Sigmoid colon (tissue), 7 donors: ENCODE data around the gene CYP1A1. TPM values are rescaled to one million over a fixed set of nuclear protein-coding genes. Genes with fewer than 3 reads are reported as not detected.
A peak's percentile ranks its signal among the peaks of the same experiment; 100 is the strongest.

Source experiments
- DNase-seq: peaks from one replicate; pipeline ENCODE4 v3.0.0-alpha.2; 2019
- H3K27ac ChIP-seq, 4 donors: fragments of 200-600 bp; sonication (generic); one replicate each; pipeline ENCODE4 v1.5.1; 2016 to 2019; ENCODE audit warnings: mild to moderate bottlenecking in 1 of 4
- H3K27me3 ChIP-seq, 3 donors: fragments of 200-600 bp; sonication (generic); one replicate each; pipeline ENCODE4 v1.5.1; 2019; ENCODE audit warnings: mild to moderate bottlenecking in 1 of 3
- H3K36me3 ChIP-seq, 4 donors: fragments of 200-600 bp; sonication (generic); one replicate each; pipeline ENCODE4 v1.5.1; 2016 to 2019
- H3K4me1 ChIP-seq, 4 donors: fragments of 200-600 bp; sonication (generic); one replicate each; pipeline ENCODE4 v1.5.1; 2017 to 2019
- H3K4me3 ChIP-seq, 4 donors: fragments of 200-600 bp; sonication (generic); one replicate each; pipeline ENCODE4 v1.5.1; 2017 to 2019; ENCODE audit warnings: mild to moderate bottlenecking in 2 of 4, moderate library complexity in 1 of 4
- H3K9me3 ChIP-seq, 4 donors: fragments of 200-600 bp in 3 of 4; sonication (generic) in 3 of 4; one replicate each; pipeline versions ENCODE4 v1.5.1 to v1.6.1; 2013 to 2019
- EP300 ChIP-seq, 4 donors: sonication (generic); formaldehyde crosslinking; IDR thresholded peaks; one replicate each; pipeline ENCODE4 v1.6.1; 2017; ENCODE audit warnings: antibody characterized with exemption in 4 of 4
- POLR2A ChIP-seq, 2 donors: fragments of 450-650 bp; IDR thresholded peaks; one replicate each; pipeline ENCODE4 v1.6.1; 2016; ENCODE audit warnings: antibody characterized with exemption in 2 of 2, mild to moderate bottlenecking in 2 of 2, moderate library complexity in 2 of 2
- POLR2AphosphoS5 ChIP-seq, 4 donors: sonication (generic); formaldehyde crosslinking; IDR thresholded peaks; one replicate each; pipeline ENCODE4 v1.6.1; 2017; ENCODE audit warnings: antibody characterized with exemption in 4 of 4
- WGBS, 2 donors: extraction: QIAGEN DNeasy Blood & Tissue Kit; methylation state at CpG; one replicate each; pipeline ENCODE4 v1.1.7; 2013; 5-methylcytosine and 5-hydroxymethylcytosine counted together
- intact Hi-C: fragments of 100-400 bp; cut with DNase I; formaldehyde crosslinking; loops from one replicate; pipeline ENCODE4 v1.15.1; 2023
- polyA plus RNA-seq, 3 donors: library from polyadenylated mRNA; stranded (reverse); fragments of 200-250 nt; gene quantifications; one replicate each; pipeline ENCODE4 v1.2.3, GENCODE V29; 2013
- total RNA-seq, 4 donors: library from RNA; depleted of rRNA; stranded (reverse); fragments of >200 nt; gene quantifications; one replicate each; pipeline ENCODE4 v1.1.0, GENCODE V29; 2016
- TF ChIP-seq, protein P1 (sequence below), 4 experiments: fragments of 450-650 bp in 3 of 4; fragments of 200-600 bp in 1 of 4; IDR thresholded peaks; one replicate each; pipeline ENCODE4 v1.5.1; 2016 to 2019; ENCODE audit warnings: antibody characterized with exemption in 4 of 4, mild to moderate bottlenecking in 3 of 4, moderate library complexity in 2 of 4
- donor health status: healthy with polysubstance abuse.
- donor health status: Bipolar disorder and iron deficiency.
- donor health status: healthy.

The CYP1A1 gene
- total and polyA plus RNA-seq, 7 donors, result 0.09 to 4.7 (median 0.49) TPM; not detected in 2

DNA sequence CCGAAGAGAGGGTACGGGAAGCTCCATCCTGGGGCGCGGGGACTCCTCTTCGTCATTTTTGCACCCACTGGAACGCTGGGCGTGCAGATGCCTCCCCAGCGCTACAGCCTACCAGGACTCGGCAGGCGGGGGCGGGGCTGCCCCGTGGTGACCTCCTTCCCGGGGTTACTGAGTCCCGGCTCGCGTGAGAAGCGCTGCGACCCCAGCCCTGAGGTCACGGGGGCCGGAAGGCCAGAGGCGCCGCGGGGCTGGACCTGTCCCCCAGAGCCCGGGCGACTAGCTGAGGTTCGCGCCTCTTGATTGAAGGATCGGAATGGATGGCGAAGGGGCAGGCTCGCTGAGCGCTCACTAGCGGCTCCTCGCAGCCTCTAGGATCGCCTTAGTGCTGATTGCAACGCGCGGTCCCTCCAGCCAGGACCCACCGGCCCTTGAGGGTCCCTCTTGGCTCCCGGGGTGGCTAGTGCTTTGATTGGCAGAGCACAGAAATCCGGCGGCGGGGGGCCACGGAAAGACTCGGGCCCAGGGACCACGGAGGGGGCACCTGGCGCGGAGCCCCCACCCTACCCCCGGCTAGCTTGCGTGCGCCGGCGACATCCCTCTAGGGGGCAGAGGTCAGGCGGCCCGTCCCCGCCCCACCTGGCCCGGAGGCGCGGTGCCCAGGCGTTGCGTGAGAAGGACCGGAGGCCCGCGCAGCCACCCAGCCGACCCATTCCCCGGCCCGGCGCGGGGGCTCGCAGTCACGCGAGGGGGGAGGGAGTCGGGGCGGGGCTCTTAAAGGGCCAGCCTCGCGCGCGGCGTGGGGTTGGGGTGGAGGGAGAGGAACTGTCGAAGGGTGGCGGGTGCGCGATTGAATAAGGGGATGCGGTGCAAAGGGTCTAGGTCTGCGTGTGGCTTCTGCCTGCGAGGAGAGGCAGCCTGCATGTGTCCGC is 781 bp upstream of the CYP1A1 start:
- peaks cover 0 to 25% (median 16%) of the 10 kb centered on the region in 4 donors for H3K4me1 ChIP-seq
- TF ChIP-seq EP300 (IDR thresholded peaks at IDR 0.05) (no peak), POLR2A (IDR thresholded peaks at IDR 0.05) (no peak), POLR2AphosphoS5 (IDR thresholded peaks at IDR 0.05) (no peak)
- TF ChIP-seq, protein P1, sequence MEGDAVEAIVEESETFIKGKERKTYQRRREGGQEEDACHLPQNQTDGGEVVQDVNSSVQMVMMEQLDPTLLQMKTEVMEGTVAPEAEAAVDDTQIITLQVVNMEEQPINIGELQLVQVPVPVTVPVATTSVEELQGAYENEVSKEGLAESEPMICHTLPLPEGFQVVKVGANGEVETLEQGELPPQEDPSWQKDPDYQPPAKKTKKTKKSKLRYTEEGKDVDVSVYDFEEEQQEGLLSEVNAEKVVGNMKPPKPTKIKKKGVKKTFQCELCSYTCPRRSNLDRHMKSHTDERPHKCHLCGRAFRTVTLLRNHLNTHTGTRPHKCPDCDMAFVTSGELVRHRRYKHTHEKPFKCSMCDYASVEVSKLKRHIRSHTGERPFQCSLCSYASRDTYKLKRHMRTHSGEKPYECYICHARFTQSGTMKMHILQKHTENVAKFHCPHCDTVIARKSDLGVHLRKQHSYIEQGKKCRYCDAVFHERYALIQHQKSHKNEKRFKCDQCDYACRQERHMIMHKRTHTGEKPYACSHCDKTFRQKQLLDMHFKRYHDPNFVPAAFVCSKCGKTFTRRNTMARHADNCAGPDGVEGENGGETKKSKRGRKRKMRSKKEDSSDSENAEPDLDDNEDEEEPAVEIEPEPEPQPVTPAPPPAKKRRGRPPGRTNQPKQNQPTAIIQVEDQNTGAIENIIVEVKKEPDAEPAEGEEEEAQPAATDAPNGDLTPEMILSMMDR (IDR thresholded peaks at IDR 0.05), result no peak
- WGBS, 2 donors, result 1 to 2% methylated on average over 86 of the region's 86 CpGs

DNA sequence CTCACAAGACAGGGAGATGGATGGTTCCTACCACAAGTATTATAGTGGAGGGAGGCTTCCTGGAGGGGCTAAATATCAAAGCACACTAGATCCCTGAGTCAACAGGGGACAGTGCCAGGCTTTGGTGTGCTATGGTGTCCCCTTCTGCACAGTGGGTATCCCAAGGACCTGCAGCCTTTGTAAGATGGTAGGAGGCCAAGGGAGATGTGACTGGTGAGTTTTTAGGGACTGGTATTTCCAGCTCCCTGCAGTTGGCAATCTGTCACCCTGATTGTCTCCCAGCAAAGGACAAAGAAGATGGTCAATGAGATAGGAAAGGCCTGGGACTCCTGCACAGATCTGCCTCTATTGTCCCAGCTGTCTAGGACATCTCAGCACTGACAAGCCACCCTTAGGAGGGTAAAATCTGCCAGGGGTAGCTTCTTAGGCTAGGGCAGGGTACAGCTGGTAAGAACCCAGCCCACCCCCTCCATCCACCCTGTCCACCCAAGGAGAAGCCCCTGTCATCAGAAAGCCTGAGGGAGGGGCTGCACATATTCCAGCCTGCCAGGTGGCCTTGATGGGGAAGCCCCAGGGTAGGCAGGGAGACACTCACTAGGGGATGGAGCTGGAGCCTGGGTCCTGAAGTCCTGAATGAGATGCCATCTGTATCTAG is 631 bp downstream of the CYP1A1 start:
- DNase-seq, result no peak
- H3K9me3 ChIP-seq, result no peaks in the 10 kb centered on the region
- no peaks in the 10 kb centered on the region for H3K36me3 ChIP-seq
- no peak overlapping the region for H3K27ac ChIP-seq
- no peak overlapping the region for H3K4me3 ChIP-seq
- peaks cover 0 to 11% (median 4%) of the 10 kb centered on the region in 3 donors for H3K27me3 ChIP-seq
- intact Hi-C loops, result no loop called here
- no peak for TF ChIP-seq EP300 (IDR thresholded peaks at IDR 0.05)
- TF ChIP-seq, protein P1 (IDR thresholded peaks at IDR 0.05), result no peak
- no peak for TF ChIP-seq POLR2AphosphoS5 (IDR thresholded peaks at IDR 0.05)
- TF ChIP-seq POLR2A (IDR thresholded peaks at IDR 0.05), result no peak
- peaks cover 0 to 25% (median 16%) of the 10 kb centered on the region in 4 donors for H3K4me1 ChIP-seq

More for the DNA sequence above, 781 bp upstream of the CYP1A1 start:
- no peak for DNase-seq
- intact Hi-C loops, result no loop called here
- H3K36me3 ChIP-seq, result no peaks in the 10 kb centered on the region
- peak overlapping the region; percentile 42 to 71 (median 56) for H3K4me3 ChIP-seq
- peaks cover 4 to 22% (median 13%) of the 10 kb centered on the region in 3 donors for H3K27me3 ChIP-seq
- peak overlapping the region in 2 of 4 donors; percentile 28 to 56 for H3K27ac ChIP-seq
- H3K9me3 ChIP-seq, result no peaks in the 10 kb centered on the region

DNA sequence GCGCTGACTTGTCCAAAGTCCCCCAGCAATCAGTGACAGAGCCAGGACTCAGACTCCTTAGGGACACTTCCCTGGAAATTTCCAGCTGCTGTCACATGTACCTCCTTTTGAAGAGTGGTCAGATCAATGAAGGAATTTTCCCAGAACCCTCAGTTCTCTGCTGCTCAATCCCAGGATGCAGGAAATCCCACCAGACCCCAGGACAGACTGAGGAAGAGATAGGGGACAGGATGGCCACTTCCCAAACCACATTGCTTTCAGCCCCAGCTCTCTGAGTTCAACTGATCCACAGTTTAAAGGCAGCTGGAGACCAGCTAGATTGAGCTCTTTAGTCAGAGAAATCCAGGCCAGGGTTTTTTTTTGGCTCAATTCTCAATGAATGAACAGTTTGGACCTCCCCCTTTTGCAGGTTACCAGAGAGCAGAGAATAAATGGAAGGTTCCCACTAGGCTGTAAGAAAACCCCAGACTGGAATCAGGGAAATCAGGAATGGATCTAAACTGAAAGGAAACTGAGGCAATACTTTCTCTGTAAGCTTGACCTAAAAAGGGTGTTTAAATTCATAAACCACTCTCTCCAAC is 1.5 kb downstream of the CYP1A1 start:
- peaks cover 0 to 25% (median 16%) of the 10 kb centered on the region in 4 donors for H3K4me1 ChIP-seq
- TF ChIP-seq EP300 (IDR thresholded peaks at IDR 0.05) (no peak), POLR2AphosphoS5 (IDR thresholded peaks at IDR 0.05) (no peak), POLR2A (IDR thresholded peaks at IDR 0.05) (no peak)
- TF ChIP-seq, protein P1 (IDR thresholded peaks at IDR 0.05), result no peak
- H3K4me3 ChIP-seq, result no peak overlapping the region
- H3K36me3 ChIP-seq, result no peaks in the 10 kb centered on the region
- no peak overlapping the region for H3K27ac ChIP-seq
- intact Hi-C loops, result no loop called here
- H3K9me3 ChIP-seq, result no peaks in the 10 kb centered on the region
- H3K27me3 ChIP-seq, result peaks cover 0 to 11% (median 4%) of the 10 kb centered on the region in 3 donors
- 64 to 76% methylated on average over 1 of the region's 1 CpG for WGBS, 2 donors
- no peak for DNase-seq

DNA sequence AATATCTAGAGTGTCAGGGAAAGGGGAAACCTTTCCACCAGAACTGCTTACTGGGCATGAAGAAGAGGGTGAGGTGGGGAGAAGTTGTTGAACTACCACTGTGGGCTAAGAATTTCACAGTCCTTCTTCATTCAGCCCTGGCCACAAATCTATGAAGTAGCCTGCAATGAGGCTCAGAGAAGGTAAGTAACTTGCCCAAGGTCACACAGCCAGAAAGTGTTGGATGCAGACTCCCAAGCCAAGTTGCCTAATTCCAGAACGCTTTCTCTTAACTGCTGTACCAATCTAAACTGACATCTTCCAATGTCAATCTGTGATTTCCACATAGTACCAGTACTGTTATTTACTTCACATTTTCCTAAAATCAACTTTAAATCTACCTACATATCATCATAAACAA is 2.1 kb downstream of the CYP1A1 start:
- Histone ChIP-seq H3K4me1 (peaks cover 0 to 25% (median 16%) of the 10 kb centered on the region in 4 donors), H3K36me3 (no peaks in the 10 kb centered on the region), H3K27ac (no peak overlapping the region), H3K9me3 (no peaks in the 10 kb centered on the region), H3K27me3 (peaks cover 0 to 11% (median 4%) of the 10 kb centered on the region in 3 donors), H3K4me3 (no peak overlapping the region)
- TF ChIP-seq EP300 (IDR thresholded peaks at IDR 0.05) (no peak), POLR2A (IDR thresholded peaks at IDR 0.05) (no peak), POLR2AphosphoS5 (IDR thresholded peaks at IDR 0.05) (no peak)
- TF ChIP-seq, protein P1 (IDR thresholded peaks at IDR 0.05), result no peak
- DNase-seq, result no peak
- intact Hi-C loops, result no loop called here
- WGBS, 2 donors, result 83 to 84% methylated on average over 1 of the region's 1 CpG
